ENCODE data around the gene EIF1AY.
"Not testable (repeated sequence)": the region's sequence is repeated elsewhere in the genome, so short reads cannot be mapped to it uniquely, and the experiment has no call there.

Gene EIF1AY, protein sequence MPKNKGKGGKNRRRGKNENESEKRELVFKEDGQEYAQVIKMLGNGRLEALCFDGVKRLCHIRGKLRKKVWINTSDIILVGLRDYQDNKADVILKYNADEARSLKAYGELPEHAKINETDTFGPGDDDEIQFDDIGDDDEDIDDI

GRCh38 chrY:20575531-20576121 is at the start of gene EIF1AY:
Gene EIF1AY (plus strand): TSS chrY:20575776. CDS start chrY:20575872, 96 bp downstream.
- FAIRE-seq: no peak
- no peak for TF ChIP-seq POLR2A (IDR thresholded peaks at IDR 0.05; ENCODE audit: low read depth, low read length)
- peak; percentile 18 for DNase-seq (ENCODE audit: insufficient read length, low spot score)

GRCh38 chrY:20528435-20528834 is 47.1 kb upstream of the EIF1AY start:
- DNase-seq (ENCODE audit: insufficient read length, low spot score) (no peak), FAIRE-seq (no peak)
- TF ChIP-seq POLR2A (IDR thresholded peaks at IDR 0.05; ENCODE audit: low read depth, low read length): no peak

- no peak for TF ChIP-seq POLR2A (IDR thresholded peaks at IDR 0.05; ENCODE audit: low read depth, low read length)
- FAIRE-seq (no peak), DNase-seq (ENCODE audit: insufficient read length, low spot score) (no peak)
Measured at GRCh38 chrY:20538186-20538585, 37.4 kb upstream of the EIF1AY start.

GRCh38 chrY:20538933-20539332 is 36.6 kb upstream of the EIF1AY start:
- no peak for TF ChIP-seq POLR2A (IDR thresholded peaks at IDR 0.05; ENCODE audit: low read depth, low read length)
- DNase-seq (ENCODE audit: insufficient read length, low spot score) (no peak), FAIRE-seq (no peak)

- FAIRE-seq: no peak
Measured at GRCh38 chrY:20544451-20544960, 31.1 kb upstream of the EIF1AY start.

GRCh38 chrY:20546071-20546470 is 29.5 kb upstream of the EIF1AY start:
- DNase-seq (ENCODE audit: insufficient read length, low spot score) (no peak), FAIRE-seq (no peak)
- TF ChIP-seq POLR2A (IDR thresholded peaks at IDR 0.05; ENCODE audit: low read depth, low read length): no peak

More at GRCh38 chrY:20544451-20544960, 31.1 kb upstream of the EIF1AY start:
- no peak for DNase-seq (ENCODE audit: insufficient read length, low spot score)
- no peak for TF ChIP-seq POLR2A (IDR thresholded peaks at IDR 0.05; ENCODE audit: low read depth, low read length)

- TF ChIP-seq POLR2A (IDR thresholded peaks at IDR 0.05; ENCODE audit: low read depth, low read length): no peak
- no peak for FAIRE-seq
- no peak for DNase-seq (ENCODE audit: insufficient read length, low spot score)
Measured at GRCh38 chrY:20549289-20549688, 26.3 kb upstream of the EIF1AY start.

DNA sequence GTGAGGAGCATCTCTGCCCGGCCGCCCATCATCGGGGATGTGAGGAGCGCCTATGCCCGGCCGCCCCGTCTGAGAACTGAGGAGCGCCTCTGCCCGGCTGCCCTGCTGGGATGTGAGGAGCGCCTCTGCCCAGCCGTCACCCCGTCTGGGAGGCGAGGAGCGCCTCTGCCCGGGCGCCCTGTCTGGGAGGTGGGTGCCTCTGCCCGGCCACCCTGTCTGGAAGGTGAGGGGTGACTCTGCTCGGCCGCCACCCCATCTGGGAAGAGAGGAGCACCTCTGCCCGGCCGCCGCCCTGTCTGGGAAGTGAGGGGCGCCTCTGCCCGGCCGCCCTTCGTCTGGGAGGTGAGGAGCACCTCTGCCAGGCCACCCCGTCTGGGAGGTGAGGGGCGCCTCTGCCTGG is 23.7 kb upstream of the EIF1AY start:
- no peak for TF ChIP-seq POLR2A (IDR thresholded peaks at IDR 0.05; ENCODE audit: low read depth, low read length)
- FAIRE-seq (no peak), DNase-seq (ENCODE audit: insufficient read length, low spot score) (no peak)

- not testable (repeated sequence) for DNase-seq (ENCODE audit: insufficient read length, low spot score)
Measured at GRCh38 chrY:20552764-20553323, 22.7 kb upstream of the EIF1AY start.

GRCh38 chrY:20555820-20556219 is 19.8 kb upstream of the EIF1AY start:
- no peak for DNase-seq (ENCODE audit: insufficient read length, low spot score)
- no peak for TF ChIP-seq POLR2A (IDR thresholded peaks at IDR 0.05; ENCODE audit: low read depth, low read length)
- FAIRE-seq: no peak

More at GRCh38 chrY:20552764-20553323, 22.7 kb upstream of the EIF1AY start:
- not testable (repeated sequence) for FAIRE-seq

DNA sequence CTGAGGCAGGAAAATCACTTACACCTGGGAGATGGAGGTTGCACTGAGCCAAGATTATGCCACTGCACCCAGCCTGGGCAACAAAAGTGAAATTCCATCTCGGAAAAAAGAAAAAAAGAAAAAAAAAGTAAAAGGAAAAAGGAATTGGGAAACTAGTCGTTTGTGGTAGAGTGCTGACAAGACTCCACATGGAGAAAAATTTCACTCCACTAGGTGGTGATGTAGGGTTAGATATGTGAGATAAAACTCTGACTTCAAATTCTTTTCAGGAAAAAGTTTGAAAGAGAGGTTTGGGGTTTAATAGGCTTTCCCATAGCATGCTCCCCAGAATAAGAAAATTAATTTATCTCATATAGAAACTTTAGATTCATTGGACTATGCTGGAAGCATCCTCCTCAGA is 16.9 kb upstream of the EIF1AY start:
- DNase-seq (ENCODE audit: insufficient read length, low spot score) (no peak), FAIRE-seq (no peak)
- no peak for TF ChIP-seq POLR2A (IDR thresholded peaks at IDR 0.05; ENCODE audit: low read depth, low read length)

- FAIRE-seq (no peak), DNase-seq (ENCODE audit: insufficient read length, low spot score) (no peak)
- no peak for TF ChIP-seq POLR2A (IDR thresholded peaks at IDR 0.05; ENCODE audit: low read depth, low read length)
Measured at GRCh38 chrY:20559873-20560512, 15.6 kb upstream of the EIF1AY start.

DNA sequence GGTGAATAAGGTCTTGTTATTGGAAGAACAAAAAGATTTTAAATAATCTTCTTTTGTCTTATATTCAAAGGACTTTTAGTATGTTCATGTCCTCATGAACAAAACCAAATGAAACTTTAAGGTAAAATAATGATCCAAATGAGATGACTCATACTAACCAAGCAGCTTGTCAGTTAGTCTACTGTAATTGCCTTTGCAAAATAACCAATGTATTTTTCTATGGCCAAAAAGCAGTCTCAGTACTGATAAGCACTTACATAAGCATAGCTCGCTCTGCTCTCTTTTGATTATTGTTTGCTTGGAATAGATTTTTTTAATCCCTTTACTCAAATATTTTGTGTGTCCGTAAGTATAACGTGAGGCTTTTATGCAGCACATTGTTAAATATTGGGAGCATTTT is 4.3 kb upstream of the EIF1AY start:
- DNase-seq (ENCODE audit: insufficient read length, low spot score) (no peak), FAIRE-seq (no peak)
- no peak for TF ChIP-seq POLR2A (IDR thresholded peaks at IDR 0.05; ENCODE audit: low read depth, low read length)

- TF ChIP-seq POLR2A (IDR thresholded peaks at IDR 0.05; ENCODE audit: low read depth, low read length): no peak
- DNase-seq (ENCODE audit: insufficient read length, low spot score) (no peak), FAIRE-seq (no peak)
Measured at GRCh38 chrY:20576506-20576905, 930 bp downstream of the EIF1AY start.
